ENCODE results near the gene TSC1. TPM values are rescaled to one million over a fixed set of nuclear protein-coding genes. Genes with fewer than 3 reads are reported as not detected.
A peak's percentile ranks its signal among the peaks of the same experiment; 100 is the strongest.

The TSC1 gene
- polyA plus RNA-seq, 3 donors from 2014 or later: 2.5 to 11.8 (median 6.8) TPM

DNA sequence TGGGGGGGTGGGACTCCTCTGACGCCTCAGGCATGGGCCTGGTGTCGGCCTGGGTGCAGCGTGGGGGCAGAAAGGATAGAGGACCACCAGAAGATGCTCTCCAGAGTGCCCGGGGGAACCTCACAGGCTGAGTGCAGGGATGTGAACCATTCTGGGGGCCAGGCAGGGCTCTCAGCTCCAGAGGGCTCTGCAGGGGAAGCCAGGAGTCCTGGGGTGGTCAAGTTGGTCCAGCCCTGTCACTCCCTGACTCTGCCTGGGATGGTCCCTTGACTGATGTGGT lies 40.6 kb upstream of the TSC1 start:
- H3K4me1 Mint-ChIP-seq: peaks cover 40 to 41% of the 10 kb centered on the region in 2 donors
- no peaks in the 10 kb centered on the region for H3K9me3 Mint-ChIP-seq
- DNase-seq: no peak
- H3K27me3 Mint-ChIP-seq (ENCODE audit: low read depth in 3 of 3): peaks cover 0 to 3% (median 0%) of the 10 kb centered on the region in 3 donors
- no peaks in the 10 kb centered on the region for H3K36me3 Mint-ChIP-seq
- H3K4me3 Mint-ChIP-seq: no peak overlapping the region
- no peak overlapping the region for H3K27ac Mint-ChIP-seq

DNA sequence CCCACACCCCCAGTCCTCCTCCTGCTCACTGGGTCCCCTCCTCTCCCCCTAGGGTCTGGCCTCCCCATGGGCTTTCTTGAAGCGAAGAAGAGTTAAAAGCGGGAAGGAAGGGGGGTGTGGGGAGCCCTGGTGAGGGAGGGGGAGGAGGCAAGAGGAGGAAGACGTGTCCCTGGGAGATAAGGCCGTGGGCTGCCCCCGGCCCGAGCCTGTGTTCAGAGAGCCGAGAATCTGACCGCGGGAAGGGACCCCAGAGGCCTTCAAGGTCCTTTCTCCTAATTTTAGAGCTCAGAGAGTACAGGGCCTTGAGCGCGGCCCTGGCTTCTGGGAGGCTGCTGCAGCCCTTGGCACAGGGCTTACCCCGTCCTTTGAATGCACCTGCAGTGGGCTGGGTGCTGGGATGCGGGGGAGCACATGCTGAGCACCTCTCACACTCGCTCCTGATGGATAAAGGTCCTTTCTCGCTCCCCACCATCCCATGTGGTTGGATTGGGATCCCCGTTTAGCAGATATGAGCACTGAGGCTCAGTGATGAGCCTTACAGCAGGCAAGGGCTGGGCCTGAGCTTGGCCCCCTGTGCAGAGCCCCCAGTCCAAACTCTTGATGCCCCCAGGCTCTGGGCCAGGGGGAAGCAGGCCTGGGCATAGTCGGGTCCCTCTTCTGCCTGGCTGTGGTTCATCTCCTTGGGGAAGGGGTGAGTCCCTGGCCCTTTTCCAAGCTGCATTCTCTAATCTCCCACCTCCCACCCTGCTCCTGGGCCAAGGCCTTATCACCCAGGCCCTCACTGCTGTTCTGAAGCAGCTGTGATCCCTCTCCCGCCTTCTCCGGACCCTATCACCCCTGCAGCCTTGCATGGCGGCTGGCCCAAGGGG lies 40.0 kb upstream of the TSC1 start:
- DNase-seq: no peak
- Mint-ChIP-seq H3K4me3 (no peak overlapping the region), H3K27me3 (ENCODE audit: low read depth in 3 of 3) (peaks cover 2 to 4% (median 2%) of the 10 kb centered on the region in 3 donors), H3K36me3 (no peaks in the 10 kb centered on the region), H3K27ac (no peak overlapping the region), H3K9me3 (no peaks in the 10 kb centered on the region), H3K4me1 (peaks cover 34 to 35% of the 10 kb centered on the region in 2 donors)

DNA sequence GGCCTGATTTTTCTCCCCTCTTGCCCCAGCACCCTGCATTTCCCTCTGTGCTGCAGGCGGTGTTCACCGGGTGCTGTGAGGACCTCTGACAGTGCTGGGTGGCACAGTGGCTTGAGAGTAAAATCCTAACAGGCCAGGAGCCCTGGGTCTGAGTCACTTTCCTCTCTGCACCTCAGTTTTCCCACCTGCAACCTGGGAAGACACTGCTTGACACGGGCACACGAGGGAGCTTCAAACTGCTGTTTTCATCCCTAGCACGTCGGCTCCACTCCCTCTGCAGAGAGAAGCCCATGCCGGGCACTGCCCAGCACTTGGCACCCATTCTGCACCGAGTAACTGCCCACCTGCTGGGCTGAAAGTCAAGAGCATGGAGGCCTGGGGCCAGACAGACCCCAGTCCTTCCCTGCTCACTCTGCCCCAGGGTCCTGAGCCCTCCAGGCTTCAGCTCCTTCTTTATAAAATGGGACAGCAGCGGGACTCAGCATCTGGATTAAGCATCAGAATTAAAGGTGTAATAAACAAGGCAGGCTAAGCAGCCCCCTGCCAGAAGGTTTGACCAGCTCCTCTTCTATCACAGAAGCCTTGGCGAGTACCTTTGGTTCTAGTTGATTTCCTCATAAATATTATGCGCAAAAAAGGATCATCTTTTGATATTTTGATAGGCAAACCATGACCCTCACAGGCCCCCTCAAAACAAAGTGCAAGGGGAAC lies 39.2 kb upstream of the TSC1 start:
- no peak overlapping the region for H3K27ac Mint-ChIP-seq
- H3K27me3 Mint-ChIP-seq (ENCODE audit: low read depth in 3 of 3): peaks cover 2 to 8% (median 5%) of the 10 kb centered on the region in 3 donors
- no peak overlapping the region for H3K4me3 Mint-ChIP-seq
- peaks cover 30 to 32% of the 10 kb centered on the region in 2 donors for H3K4me1 Mint-ChIP-seq
- DNase-seq: no peak
- H3K36me3 Mint-ChIP-seq: no peaks in the 10 kb centered on the region
- H3K9me3 Mint-ChIP-seq: no peaks in the 10 kb centered on the region

DNA sequence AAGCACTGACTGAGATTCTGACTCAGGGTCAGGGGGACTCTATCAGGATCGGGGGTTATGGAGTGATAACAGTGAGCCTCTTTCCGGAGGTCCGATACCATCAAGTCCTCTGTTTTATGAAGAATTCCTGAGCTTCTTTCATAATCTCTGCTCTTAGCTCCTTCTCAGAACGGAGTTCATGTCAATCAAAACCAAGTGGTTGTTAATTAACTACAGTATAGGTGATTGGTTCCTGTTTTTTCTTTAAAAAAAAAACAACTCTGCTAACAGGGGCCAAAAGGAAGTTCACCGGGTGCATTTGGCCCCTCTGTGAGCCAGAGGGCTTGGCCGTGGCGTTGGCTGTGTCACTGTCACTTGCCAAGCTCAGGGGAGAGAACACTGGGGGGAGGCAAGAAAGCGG lies 38.0 kb upstream of the TSC1 start:
- Mint-ChIP-seq H3K27ac (no peak overlapping the region), H3K9me3 (no peaks in the 10 kb centered on the region), H3K4me1 (peaks cover 22 to 23% of the 10 kb centered on the region in 2 donors), H3K36me3 (no peaks in the 10 kb centered on the region), H3K27me3 (ENCODE audit: low read depth in 3 of 3) (peaks cover 3 to 10% (median 7%) of the 10 kb centered on the region in 3 donors), H3K4me3 (no peak overlapping the region)
- DNase-seq: no peak

DNA sequence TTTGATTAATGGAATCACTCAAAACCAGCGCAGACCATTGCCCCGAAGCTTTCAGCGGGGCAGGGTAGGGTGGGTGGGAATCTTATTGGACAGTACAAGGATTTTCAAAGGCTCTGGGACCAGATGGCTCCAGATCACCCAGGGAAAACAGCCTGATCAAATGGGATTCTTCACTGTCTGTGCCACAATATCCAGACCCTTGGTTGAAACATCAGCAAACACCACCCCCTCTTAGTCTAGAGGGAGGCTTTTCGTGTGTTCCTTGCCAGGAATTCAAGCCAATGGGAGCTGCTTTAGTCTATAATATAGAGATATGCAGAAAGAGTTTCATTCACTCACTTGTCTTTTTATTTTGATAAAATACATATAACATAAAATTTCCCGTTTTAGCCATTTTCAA lies 35.7 kb upstream of the TSC1 start:
- H3K27me3 Mint-ChIP-seq (ENCODE audit: low read depth in 3 of 3): peaks cover 5 to 10% (median 9%) of the 10 kb centered on the region in 3 donors
- H3K4me1 Mint-ChIP-seq: peaks cover 7 to 8% of the 10 kb centered on the region in 2 donors
- H3K27ac Mint-ChIP-seq: no peak overlapping the region
- no peak for DNase-seq
- H3K9me3 Mint-ChIP-seq: no peaks in the 10 kb centered on the region
- H3K36me3 Mint-ChIP-seq: no peaks in the 10 kb centered on the region
- H3K4me3 Mint-ChIP-seq: no peak overlapping the region

DNA sequence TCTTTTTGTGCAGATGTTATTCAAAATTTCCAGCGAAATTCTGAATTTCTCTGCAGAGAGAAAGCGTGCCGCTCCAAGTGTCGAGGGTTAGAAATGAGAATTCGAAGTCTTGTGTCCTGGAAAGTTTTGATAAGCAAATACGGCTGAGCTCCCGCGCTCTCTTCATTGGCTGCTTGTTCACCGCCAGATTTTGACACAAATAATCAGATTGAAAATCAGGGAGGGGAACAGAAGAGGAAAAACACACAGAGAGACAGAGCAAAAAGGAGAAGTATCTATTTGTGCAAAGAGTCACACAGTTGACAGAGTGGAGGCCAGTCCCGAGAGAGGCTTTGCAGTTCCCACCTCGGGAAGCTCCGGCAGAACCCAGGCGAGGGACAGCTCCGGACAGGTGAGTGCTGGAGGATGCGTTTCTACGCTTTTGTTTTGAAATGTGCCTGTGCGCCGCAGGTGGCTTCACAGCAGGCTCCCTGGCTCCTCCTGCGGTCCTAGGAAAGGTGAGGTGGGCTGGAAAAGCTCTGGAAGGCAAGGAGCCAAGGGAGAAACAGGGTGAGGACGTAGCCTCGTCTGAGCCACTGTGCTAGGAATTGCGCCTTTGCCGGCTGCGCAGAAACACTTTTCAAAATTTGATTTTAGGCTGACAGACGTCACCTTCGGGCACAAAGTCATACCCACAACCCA lies 34.2 kb upstream of the TSC1 start, which contains the start of gene GFI1B:
GFI1B (plus strand) TSS at position 244 of the 681 bp plus-strand sequence. CDS start 7,985 bp downstream, outside the sequence.
- no peaks in the 10 kb centered on the region for H3K36me3 Mint-ChIP-seq
- H3K4me3 Mint-ChIP-seq: peak within 1 kb of the TSS in 2 of 5 donors; percentile 8 to 21
- no peaks in the 10 kb centered on the region for H3K9me3 Mint-ChIP-seq
- H3K27me3 Mint-ChIP-seq (ENCODE audit: low read depth in 3 of 3): peaks cover 5 to 10% (median 9%) of the 10 kb centered on the region in 3 donors
- DNase-seq: no peak
- no peak within 1 kb of the TSS for H3K27ac Mint-ChIP-seq
- peaks cover 7 to 8% of the 10 kb centered on the region in 2 donors for H3K4me1 Mint-ChIP-seq

DNA sequence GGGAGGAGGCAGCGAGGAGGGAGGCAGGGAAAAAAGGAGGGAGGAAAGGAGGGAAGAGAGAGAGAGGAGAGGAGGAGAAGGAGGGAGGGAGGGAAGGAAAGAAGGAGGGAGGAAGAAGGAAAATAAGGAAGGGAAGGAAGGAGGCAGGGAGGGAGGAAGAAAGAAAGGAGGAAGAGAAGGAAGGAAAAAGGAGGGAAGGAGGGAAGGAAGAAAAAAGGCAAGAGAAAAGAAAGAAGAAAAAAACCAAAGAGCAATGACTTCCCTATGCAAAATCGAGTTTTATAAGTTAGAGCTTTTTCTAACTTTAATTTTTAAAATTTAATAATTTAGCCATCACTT lies 33.7 kb upstream of the TSC1 start:
- no peak overlapping the region for H3K4me3 Mint-ChIP-seq
- no peak overlapping the region for H3K27ac Mint-ChIP-seq
- H3K36me3 Mint-ChIP-seq: no peaks in the 10 kb centered on the region
- no peaks in the 10 kb centered on the region for H3K9me3 Mint-ChIP-seq
- H3K27me3 Mint-ChIP-seq (ENCODE audit: low read depth in 3 of 3): peaks cover 5 to 10% (median 9%) of the 10 kb centered on the region in 3 donors
- no peak for DNase-seq
- H3K4me1 Mint-ChIP-seq: peaks cover 7 to 8% of the 10 kb centered on the region in 2 donors

DNA sequence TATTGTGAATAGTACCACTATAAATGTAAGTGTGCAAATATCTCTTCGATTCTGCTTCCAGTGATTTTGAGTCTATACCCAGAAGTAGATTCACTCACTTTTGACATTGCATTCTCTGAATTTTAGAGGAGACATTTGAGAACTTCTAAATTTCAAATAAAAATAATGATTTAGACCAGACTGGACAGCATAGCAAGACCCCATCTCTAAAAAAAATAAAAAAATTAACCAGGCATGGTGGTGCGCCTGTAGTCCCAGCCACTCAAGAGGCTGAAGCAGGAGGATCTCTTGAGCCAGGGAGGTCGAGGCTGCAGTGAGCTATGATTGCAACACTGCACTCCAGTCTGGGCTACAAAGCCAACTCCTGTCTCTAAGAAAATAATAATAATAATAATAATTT lies 32.2 kb upstream of the TSC1 start:
- Mint-ChIP-seq H3K27ac (no peak overlapping the region), H3K36me3 (no peaks in the 10 kb centered on the region), H3K4me3 (no peak overlapping the region), H3K9me3 (no peaks in the 10 kb centered on the region), H3K27me3 (ENCODE audit: low read depth in 3 of 3) (peaks cover 5 to 10% (median 9%) of the 10 kb centered on the region in 3 donors), H3K4me1 (peaks cover 3 to 13% of the 10 kb centered on the region in 2 donors)
- DNase-seq: no peak

DNA sequence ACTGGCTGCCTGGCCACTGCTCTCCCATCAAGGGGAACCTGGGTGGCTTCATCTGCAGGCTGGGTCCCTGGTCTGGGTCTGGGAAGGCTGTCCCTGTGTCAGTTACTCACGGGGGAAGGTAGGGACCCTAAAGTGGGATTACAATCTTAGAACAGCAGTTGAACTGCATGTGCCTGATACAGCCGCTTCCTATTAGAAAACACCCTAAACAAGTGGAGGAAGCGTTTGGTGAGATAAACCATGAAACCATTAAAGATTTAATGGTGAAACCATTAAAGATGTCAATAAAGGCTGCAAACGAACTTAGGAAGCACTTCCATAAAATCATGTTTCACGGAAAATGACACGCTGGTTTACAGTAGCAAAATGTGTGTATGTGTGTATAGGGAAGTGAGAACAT lies 31.5 kb upstream of the TSC1 start:
- Mint-ChIP-seq H3K27ac (no peak overlapping the region), H3K27me3 (ENCODE audit: low read depth in 3 of 3) (peaks cover 5 to 10% (median 9%) of the 10 kb centered on the region in 3 donors), H3K4me1 (peaks cover 3 to 13% of the 10 kb centered on the region in 2 donors), H3K36me3 (no peaks in the 10 kb centered on the region), H3K4me3 (no peak overlapping the region), H3K9me3 (no peaks in the 10 kb centered on the region)
- no peak for DNase-seq

DNA sequence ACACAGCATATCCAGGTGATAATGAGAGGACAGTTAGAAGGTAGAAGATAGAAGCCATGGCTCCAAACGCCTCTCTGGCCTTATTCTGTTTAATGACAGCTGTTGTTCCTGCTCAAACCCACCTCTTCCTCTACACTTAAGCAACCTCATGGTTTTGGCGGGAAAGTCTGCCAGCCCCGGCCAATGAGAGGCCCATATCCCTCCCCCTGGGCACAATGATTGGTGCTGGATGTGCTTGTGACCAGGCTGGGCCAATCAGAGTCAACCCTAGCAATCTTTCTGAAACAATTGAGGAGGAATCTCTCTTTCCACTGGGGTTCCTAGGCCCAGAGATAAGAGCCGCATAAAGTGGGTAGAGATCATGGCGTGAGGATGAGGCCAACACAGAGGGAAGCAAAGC lies 29.3 kb upstream of the TSC1 start:
- no peak for DNase-seq
- no peaks in the 10 kb centered on the region for H3K9me3 Mint-ChIP-seq
- no peaks in the 10 kb centered on the region for H3K36me3 Mint-ChIP-seq
- H3K4me3 Mint-ChIP-seq: no peak overlapping the region
- H3K27me3 Mint-ChIP-seq (ENCODE audit: low read depth in 3 of 3): peaks cover 3 to 6% (median 4%) of the 10 kb centered on the region in 3 donors
- H3K4me1 Mint-ChIP-seq: peaks cover 3 to 11% of the 10 kb centered on the region in 2 donors
- H3K27ac Mint-ChIP-seq: no peak overlapping the region

DNA sequence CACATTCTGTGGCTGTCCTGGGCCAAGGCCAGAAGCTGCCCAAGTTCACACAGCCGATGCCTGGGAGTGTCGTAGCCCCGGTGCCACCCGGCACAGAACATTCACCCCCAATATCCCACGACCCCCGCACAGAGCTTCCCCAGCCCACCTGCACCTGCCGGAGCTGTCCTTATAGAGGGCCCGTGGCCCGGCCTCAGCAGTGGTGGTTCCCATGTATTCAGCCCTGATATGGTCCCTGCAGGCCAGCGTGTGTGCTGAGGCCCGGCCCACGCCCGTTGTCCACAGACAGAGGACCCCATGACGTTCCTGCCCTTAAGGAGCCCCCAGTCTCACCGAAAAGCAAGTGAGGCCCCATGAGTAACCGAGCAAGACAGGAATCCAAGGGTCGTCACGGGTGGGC lies 28.8 kb upstream of the TSC1 start:
- no peak for DNase-seq
- Mint-ChIP-seq H3K9me3 (no peaks in the 10 kb centered on the region), H3K36me3 (no peaks in the 10 kb centered on the region), H3K27me3 (ENCODE audit: low read depth in 3 of 3) (peaks cover 0 to 4% (median 2%) of the 10 kb centered on the region in 3 donors), H3K27ac (no peak overlapping the region), H3K4me1 (peaks cover 3 to 6% of the 10 kb centered on the region in 2 donors), H3K4me3 (no peak overlapping the region)

DNA sequence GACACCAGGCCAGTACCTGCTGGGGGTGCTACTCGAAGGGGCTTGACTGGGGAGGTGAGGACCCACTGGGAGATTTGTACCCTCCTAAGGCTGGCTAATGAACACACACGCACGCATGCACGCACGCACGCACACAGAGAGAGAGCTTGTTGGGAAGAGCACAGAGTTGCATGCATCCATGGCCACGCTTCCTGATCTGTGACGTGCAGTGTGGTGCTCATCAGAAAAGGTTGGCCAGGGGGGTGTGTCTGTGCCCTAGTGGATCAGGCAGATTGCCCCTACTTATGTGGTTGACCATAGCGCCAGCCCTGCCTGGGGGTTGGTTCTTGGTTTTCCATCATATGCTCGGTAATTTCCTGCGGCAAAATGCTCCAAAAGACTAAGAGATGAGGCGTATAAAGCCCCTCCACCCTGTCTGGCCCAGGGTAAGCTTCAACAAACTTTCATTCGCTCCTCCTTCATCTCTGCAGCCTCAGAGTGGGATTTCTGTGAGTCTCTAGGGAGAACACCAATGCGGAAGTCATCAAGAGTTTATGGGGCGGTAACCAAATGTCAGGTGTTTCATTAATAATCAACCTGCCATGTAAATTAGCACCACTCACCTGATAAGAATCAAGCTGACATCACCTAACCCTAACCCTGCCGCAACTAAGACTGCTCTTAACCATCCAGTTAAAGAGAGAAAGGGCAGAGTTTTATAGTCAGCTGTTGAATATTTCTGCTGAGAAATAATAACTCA lies 26.1 kb upstream of the TSC1 start:
- no peaks in the 10 kb centered on the region for H3K36me3 Mint-ChIP-seq
- H3K4me3 Mint-ChIP-seq: no peak overlapping the region
- peaks cover 0 to 6% of the 10 kb centered on the region in 2 donors for H3K4me1 Mint-ChIP-seq
- no peaks in the 10 kb centered on the region for H3K9me3 Mint-ChIP-seq
- no peak for DNase-seq
- H3K27ac Mint-ChIP-seq: no peak overlapping the region
- peaks cover 3 to 9% (median 3%) of the 10 kb centered on the region in 3 donors for H3K27me3 Mint-ChIP-seq (ENCODE audit: low read depth in 3 of 3)

DNA sequence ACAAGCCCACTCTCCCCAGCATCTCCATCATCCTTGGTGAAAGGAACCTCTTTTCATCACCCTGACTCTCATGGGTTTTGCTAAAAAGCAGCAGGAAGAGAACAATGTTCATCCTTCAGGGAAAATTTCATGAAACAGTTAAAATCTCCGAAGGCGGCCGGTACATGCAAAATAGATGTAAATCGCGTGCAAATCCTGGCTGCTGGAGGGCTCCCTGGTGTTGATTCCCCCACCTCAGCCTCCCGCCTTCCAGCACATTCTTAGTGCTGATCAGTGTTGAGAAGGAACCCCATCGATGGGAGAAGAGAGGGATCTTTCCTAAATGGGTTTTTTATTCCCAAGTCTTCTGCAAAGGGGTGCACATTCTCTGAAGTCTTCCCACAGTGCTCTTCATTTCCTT lies 25.4 kb upstream of the TSC1 start:
- Mint-ChIP-seq H3K4me1 (peaks cover 0 to 6% of the 10 kb centered on the region in 2 donors), H3K27me3 (ENCODE audit: low read depth in 3 of 3) (peaks cover 3 to 6% (median 3%) of the 10 kb centered on the region in 3 donors), H3K27ac (no peak overlapping the region)

More for the DNA sequence above, 25.4 kb upstream of the TSC1 start:
- Mint-ChIP-seq H3K4me3 (no peak overlapping the region), H3K9me3 (no peaks in the 10 kb centered on the region), H3K36me3 (no peaks in the 10 kb centered on the region)
- DNase-seq: no peak
